GM19239 (cell line): ENCODE results near the gene PYROXD2.

Experiments
- DNase-seq: peaks from one replicate; pipeline ENCODE4 v3.0.0; 2011; ENCODE audit warnings: low spot score; ENCODE audit not compliant: insufficient read length
- FAIRE-seq: peaks from 2 replicates; lab custom pipeline; 2011; peaks lifted over from hg19 to GRCh38; lab: Jason Lieb, UNC

The PYROXD2 gene

DNA sequence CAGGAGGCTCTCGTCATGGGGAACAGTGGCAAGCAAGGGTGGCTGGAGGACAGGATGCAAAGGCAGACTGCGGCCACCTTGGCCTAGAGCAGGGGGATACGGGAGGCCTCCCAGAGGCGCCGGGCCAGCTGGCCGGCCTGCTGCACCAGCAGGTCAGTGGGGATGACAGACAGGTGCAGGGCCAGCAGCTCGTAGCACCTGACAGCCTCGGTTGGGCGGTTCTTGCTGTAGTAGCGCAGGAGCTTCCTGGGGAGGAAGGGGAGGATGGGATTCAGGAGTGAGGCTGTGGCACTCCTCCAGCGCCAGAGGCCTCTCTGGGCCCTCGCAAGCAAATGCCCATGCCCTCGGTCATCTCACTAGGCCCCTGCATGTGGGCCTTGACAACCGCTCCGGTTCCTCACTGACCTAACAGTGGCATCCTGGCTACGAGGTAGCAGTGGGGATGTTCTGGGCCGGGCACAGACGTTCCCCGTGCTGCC, 2.5 kb upstream of the PYROXD2 start:
- DNase-seq = no peak
- no peak for FAIRE-seq

DNA sequence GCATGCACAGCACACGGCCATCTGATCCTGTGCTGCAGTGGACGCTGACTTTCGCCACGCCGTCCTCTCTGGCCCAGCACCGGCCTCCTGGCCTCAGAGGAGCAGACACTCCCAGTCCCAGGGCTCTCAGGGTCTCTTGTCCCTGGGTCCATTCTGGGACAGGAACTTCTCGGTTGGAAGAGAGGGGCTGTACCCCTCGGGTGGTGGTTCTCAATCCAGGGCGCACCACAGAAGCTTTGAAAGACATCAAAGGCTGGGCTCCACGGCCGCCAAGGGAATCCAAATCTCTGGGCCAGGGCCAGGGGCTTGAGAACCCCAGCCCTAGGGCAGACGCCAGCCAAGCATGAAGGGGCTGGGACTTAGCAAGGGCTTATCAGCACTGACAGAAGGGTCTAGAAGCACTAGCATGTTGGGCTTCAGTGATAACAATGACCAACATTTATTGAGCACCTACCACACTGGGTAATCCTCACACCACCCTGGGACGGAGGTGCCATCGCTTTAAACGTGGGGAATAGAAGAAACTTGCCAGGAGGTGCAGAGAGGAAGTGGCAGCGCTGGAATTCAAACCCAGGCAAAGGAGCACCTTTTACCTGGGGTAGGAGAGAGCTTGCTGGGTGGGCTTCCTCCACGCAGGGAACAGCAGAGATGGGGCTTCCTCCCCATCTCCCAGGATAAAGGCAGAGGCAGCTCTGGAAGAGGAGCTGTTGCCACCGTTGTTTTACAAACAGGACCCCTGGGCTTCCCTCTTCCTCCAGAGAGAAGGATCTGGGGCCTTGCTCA, 1.8 kb upstream of the PYROXD2 start:
- FAIRE-seq (no peak), DNase-seq (no peak)

DNA sequence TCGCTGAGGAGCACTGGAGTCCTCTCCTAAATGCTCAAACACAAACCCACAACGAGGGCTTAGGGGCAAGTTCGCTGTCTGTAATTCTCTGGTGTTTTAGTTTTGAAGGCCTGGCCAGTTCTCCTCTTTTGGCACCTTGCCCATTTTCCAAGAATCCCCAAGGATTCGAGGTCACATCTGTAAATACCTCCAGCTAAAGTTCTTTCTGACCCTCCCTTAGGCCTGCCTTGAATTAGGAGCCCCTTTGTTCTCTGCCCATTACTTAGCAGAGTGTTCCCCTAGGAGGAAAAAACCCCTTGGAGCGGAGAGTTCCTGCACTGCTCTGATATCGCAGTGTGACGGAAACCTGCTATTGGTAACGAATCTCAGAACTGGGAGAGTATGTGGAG, 743 bp upstream of the PYROXD2 start:
- FAIRE-seq = no peak
- no peak for DNase-seq

DNA sequence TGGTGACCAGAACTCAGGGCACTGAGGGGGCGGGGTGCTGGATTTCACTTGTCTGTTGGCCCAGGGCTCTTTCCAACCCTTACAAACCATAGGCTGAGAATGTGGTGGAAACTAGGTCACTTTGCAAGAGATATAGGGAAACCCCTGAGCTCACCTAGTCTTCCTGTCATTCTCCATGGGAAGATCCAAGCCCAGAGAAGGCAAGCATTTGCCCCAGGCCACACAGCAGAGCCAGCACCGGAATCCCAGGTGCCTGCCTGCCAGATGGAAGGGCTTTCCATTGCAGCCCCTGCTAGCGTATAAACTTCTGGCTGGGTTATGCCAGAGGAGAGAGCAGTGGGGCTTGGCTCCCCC, 427 bp downstream of the PYROXD2 start:
- DNase-seq (no peak), FAIRE-seq (no peak)

DNA sequence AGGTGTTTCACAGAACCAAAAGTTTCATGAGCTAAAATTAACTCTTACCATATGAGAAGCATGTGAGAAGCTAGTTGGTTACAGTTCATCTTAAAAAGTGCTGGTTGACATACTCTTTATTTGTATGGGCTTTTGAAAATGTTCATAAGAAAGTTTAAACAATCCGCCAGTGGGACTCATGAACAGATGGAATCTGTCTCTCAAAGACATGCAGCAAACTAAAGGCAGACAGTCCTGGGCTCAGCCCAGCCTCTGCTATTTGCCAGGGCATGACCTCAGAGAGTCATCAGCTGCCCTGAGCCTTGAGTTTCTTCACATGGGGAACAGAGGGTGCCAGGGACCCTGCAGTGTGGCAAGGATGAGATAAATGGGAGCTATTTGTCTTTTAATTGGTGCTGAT, 3.2 kb downstream of the PYROXD2 start:
- FAIRE-seq (no peak), DNase-seq (no peak)

DNA sequence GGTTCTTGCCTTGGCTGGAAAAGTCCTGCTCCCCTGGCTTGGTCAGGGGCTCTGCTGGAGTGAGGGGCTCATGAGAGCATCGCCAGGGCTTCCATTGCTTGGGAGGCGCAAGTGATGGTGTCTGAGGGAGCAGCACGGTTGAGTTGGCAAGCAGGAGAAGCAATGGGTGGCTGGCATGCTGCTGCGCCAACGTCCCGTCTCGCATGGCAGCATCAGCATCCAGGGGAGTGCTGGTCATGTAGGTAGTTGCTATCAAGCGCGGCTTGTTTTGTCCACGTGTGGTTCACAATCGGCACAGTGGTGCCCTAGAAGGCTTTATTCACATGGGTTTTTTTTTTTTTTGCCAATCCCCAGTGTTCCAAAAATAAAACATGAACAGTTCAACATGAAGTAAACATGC, 3.8 kb downstream of the PYROXD2 start:
- no peak for DNase-seq
- FAIRE-seq = no peak

DNA sequence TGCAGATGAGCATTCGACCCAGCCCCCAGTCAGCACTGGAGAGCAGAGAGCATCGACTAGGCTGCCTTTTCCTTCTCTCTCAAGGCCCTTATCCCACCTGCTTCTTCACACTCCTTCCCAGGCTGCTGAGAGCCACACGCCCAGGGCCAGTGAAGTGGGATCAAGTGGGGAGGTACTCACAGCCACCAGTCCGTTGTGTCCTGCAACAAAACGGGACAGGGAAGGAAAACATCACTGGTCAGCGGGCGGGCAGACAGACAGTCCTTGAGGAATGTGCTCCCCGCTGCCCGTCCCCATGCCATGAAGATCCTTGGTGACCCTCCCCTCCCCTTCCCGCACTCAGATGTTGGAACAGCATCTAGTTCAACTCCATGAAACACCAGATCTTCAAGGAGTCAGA, 4.2 kb downstream of the PYROXD2 start:
- DNase-seq (no peak), FAIRE-seq (no peak)

DNA sequence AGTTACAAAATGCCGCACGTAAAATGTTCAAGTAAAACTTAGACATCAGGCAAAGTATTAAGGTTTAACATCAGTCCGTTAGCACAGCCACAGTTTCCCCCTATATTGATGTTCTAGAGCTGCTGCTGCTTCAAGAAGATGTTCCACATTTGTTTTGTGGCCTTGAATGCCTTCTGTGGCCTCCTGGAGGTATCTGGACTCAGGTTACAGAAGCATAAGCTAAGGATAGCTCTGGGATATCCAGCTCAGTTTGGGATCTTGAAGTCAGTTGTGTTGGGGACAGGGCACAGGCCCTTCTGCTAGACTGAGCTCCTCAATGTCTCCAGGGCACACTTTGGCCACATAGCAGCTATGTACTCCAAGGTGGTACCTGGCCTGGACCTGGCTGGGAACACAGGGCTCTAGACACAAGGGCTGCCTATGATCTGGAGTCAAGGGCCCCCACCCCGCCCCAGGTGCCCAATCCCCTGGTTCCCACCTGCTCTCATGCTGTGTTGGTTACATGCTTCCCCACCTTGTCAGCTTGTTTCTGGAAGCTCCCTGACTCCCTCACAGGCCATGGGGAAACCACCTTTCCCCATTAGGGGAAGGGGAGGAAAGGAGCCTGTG, 4.7 kb downstream of the PYROXD2 start:
- no peak for FAIRE-seq
- no peak for DNase-seq

DNA sequence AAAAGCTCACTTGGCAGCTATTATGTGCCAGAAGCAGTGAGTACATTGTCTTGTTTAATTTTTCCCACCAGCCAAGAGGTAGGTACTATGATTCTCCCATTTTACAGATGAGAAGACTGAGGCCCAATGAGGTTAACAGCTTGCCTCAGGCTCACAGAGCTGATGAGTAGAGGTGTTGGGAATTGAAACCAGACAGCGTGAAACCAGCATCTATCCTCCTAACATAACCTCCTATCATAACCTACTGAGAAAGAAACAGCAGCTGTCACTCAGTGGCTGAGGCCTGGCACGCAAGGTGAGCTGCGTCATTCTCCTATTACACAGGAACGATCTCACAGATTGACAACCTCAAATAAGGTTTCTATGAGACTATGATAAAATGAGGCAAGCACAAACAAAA, 6.2 kb downstream of the PYROXD2 start:
- FAIRE-seq (no peak), DNase-seq (no peak)

DNA sequence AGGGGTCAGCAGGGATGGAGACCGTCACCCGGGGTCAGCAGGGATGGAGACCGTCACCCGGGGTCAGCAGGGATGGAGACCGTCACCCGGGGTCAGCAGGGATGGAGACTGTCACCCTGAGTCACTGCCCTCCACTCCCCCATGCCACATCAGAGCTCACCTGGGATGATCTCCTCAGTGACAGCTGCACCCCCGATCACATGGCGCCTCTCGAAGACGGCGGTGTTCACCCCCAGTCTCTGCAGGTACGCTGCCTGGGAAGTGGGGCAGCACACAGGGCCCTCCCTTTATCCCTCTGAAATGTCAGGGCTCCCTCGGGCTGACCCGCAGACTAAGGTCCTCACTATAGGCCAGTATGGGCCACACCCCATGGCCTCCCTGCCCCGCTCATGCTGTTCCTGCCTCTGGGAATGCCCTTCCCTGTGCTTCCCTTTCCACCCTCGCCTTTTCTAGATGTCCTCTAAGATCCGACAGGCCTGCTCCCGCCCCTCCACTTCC, 7.2 kb downstream of the PYROXD2 start:
- no peak for DNase-seq
- FAIRE-seq = no peak

DNA sequence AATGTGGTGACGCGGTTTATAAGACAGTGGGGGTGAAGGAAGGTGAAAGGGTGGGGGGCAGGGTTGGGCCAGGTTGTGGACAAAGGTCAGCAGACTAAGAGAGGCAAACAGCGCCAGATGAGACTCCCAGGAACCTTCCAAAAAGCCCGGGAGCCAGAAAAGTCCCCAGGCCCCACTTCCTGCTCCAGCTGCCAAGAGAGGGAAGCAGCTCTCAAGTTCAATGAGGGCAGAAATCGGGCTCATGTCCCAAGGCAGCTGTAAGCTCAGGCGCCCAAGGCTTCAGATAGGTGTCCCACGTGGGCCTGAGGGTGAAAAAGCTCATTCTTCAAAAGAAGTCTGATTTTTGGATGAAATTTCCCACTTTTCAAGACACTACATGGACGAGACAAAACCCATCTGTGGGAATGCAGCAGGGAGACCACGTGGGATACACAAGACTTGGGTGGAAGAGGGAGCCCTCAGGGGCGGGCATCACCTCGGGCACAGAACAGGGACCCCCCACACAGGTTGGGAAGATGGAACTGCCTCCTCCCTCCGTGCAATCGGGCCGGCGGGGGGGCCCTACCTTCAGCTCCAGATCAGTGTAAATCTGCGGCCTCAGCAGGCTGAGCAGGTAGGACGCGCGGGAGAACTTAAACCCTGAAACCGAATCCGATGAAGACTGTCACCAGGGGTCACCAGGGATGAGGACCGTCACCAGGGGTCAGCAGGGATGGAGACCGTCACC, 7.8 kb downstream of the PYROXD2 start:
- DNase-seq = no peak
- FAIRE-seq = no peak

DNA sequence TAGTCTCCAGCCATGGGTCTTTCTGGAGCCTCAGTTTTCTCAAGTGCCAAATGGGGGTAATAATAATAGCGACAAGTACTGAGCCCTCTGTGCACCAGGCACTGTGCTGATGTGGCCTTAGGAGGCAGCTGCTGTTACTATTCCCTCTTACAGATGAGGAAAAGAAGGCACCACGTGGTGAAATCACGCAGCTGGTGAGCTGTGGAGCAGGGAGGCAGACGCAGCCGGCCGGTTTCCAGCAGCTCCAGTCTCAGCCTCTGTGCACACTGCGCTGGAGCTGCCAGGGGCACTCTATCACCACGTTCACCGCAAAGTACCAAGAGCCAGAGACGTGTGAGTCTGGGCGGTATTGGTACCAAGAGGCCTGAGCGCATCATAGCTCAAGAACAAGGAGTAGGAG, 9.6 kb downstream of the PYROXD2 start:
- FAIRE-seq (no peak), DNase-seq (no peak)

DNA sequence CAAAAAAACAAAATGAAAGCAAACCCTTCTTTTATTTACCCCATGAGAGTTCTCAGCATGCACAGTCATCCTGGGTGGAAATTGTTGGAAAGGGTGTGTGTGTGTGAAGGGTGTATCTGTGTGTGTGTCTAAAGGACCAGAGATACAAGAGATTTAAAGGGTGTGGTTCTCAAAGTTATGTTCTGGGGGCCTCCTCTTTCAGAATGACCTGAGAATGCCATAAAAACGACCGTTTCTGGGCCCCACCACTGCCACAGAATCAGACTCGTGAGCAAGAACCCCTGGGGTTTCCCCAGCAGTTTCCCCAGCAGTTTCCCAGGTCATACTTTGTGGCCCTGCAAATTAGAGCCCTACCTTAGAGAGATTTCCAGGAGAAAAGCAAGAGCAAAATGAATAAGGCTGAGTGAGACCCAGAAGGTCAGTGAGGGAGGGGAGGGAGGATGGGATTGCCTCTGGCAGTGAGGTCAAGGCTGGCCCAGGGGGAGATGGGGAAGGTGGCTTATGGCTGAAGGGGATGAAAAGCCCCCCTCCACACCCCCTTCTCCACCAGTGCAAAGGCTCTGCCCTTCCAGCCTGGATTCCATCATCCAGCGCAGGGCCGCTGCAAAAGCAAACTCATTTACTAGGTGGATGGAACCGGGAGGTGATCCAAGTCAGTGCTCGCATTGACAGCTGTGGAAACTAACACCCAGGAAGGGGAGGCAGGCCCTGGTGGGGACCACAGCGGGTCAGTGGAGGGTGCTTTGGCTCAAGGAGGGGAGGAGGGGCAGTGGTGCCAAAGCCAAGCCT, 10.2 kb downstream of the PYROXD2 start:
- DNase-seq (no peak), FAIRE-seq (peak; percentile 76)

DNA sequence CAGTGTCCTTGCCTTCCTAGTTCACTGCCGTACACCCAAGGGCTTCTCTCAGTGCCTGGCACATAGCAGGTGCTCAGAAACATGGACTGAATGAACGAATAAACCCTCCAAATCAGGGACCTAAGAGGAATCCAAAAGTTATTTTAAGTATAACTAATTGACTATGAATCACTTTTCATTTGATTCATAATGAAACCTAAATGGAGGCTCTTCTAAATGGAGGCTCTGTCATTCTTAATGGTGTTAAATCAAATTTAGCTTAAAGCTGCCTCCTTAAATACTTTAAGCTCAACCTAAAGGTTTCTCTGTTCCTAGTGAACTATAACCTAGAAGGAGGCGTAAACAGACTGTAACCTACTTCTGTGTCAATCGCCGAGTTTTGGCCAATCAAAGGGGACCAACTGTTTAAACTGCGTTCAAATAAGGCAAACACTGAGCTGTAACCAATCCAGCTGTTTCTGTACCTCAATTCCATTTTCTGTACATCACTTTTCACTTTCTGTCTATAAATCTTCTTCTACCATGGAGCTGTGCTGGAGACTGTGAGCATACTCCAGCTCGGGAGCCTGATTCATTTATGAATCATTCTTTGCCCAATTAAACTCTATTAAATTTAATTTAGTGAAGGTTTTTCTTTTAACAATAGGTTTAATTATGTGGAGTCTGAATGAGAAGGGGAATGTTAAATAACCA, 11.0 kb downstream of the PYROXD2 start:
- DNase-seq = no peak
- FAIRE-seq = no peak

DNA sequence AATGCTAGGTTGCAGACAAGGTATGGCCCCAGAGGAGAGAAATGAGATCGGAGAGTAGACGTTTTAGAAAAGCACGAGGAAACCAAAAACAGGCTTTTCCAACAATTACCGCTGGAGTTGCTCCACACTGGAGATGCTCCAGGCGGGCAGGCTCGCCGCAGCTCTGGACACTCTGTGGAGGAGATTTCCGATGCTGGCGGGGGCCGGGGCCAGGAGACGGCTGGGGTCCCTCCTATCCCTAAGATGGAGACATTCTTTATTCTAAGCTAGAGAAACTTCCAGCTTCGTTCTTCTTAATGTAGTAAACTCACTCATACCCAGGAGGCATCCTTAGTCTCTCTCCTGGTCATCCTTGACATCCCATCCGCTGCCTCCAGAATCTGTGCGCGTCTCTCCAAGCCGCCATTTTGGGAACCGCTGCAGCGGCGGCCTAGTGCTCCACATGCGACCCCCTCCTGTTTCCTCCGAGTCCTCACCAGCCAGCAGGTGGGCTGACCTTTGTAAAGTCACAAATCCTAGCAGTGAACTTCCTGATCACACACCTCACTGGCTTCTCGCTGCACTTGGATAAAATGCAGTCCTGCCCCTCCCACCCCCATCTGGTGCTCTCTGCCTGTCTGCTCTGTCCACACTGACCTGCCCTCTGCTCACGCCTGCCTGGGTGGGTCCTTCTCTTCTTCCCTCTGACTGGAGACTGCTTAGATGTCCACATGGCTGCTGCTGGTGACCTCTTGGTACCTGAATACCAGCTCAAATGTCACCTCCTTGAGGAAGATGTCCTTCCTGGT, 11.9 kb downstream of the PYROXD2 start:
- DNase-seq = no peak

DNA sequence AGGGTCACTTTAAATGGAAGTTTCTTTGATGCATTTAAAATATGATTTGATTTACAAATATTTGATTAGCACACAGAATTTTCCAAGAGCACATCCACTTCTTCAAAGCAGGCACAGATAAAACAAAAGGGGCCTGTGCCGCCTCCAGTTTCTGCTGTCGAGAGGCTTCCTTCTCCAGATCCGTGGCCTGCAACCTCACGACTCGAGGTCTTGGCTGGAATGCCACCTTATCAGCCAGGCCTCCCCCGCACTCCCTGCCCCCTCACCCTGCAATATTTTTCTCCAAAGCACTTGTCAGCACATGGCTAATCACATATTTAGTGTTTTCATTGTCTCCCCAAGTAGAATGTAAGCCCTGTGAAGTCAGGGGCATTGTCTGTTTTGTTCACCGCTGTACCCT, 12.5 kb downstream of the PYROXD2 start:
- FAIRE-seq = no peak
- no peak for DNase-seq

More for the DNA sequence above, 11.9 kb downstream of the PYROXD2 start:
- no peak for FAIRE-seq

DNA sequence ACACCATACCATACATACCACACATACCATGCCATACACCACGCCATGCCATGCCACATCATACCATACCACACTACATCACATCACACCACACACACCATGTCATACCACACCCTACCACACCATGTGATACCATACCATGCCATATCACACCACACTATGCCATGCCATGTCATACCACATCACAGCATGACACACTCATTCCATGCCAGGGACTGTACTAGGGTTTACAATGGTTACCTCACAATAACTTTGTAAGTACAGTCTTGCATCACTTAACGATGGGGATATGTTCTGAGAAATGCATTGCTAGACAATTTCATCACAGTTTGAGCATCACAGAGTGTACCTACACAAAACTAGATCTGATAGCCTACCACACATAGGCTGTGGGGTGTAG, 14.5 kb downstream of the PYROXD2 start:
- FAIRE-seq = no peak
- DNase-seq = no peak

DNA sequence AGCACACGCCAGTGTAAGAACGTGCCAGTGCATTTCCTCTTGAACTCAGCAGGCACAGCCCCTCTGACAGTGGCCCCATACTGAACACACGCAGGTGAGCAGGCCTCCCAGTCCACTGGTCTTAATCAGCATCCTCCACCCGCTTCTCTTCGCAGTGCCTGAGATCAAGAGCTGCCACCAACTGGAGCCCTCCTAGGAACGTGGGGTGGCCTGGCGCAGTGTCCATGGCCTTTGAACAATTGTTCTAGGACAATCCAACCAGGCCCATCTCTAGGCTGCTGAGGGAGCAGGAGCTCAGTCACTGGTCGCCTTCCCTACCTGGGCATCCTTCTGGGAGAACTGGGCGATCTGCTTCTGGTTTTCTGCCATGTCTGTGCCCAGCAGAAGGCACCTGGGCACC, 15.2 kb downstream of the PYROXD2 start:
- no peak for FAIRE-seq
- no peak for DNase-seq

DNA sequence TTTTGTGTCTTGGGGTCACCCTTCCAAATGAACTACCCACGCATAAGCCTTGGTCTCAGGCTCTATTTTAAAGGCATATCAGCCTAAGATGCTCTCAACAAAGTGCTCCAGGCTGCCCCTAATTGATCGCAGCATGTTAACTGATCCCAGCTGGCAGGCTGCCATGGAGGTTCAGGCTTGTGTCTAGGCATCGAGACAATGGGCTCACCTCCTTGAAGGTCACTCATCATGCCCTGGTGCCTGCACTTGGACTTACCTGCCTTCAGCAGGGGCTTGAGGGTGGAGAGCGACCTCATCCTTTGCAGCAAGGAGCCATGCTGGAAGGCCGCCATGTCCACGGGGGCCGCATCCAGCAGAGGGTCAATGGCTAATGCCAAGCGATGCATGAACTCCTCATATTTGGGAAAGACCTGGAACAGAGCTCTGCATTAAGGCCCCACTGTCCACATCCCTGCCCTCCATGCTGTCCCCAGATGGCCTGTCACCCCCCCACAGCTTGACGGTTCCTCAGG, 17.8 kb downstream of the PYROXD2 start:
- FAIRE-seq = no peak
- DNase-seq = no peak
